HepG2 (cell line): Measurements from ENCODE around the gene ABCC1. TPM values are rescaled to one million over a fixed set of nuclear protein-coding genes. Genes with fewer than 3 reads are reported as not detected.

Source experiments
- ATF3 ChIP-seq: sonication (generic); formaldehyde crosslinking; IDR thresholded peaks from 2 replicates; pipeline ENCODE4 v1.4.0; 2020; ENCODE audit warnings: missing genetic modification reagents
- DNMT1 ChIP-seq: sonication (generic); formaldehyde crosslinking; IDR thresholded peaks from 2 replicates; pipeline ENCODE4 v1.5.1; 2020; ENCODE audit warnings: mild to moderate bottlenecking, missing genetic modification reagents
- FLYWCH1 ChIP-seq: sonication (generic); formaldehyde crosslinking; IDR thresholded peaks from 2 replicates; pipeline ENCODE4 v1.8.1; 2023; ENCODE audit warnings: mild to moderate bottlenecking, missing genetic modification reagents
- GFI1 ChIP-seq: sonication (generic); formaldehyde crosslinking; IDR thresholded peaks from 2 replicates; pipeline ENCODE4 v1.5.0; 2020; ENCODE audit warnings: missing genetic modification reagents, mild to moderate bottlenecking, borderline replicate concordance
- HNF4A ChIP-seq: sonication (generic); formaldehyde crosslinking; IDR thresholded peaks from 2 replicates; pipeline ENCODE4 v1.4.0; 2020; ENCODE audit warnings: missing genetic modification reagents
- KMT2B ChIP-seq: IDR thresholded peaks from 2 replicates; pipeline ENCODE4 v1.6.1; 2016; ENCODE audit warnings: missing genetic modification reagents, missing compliant biosample characterization
- MAZ ChIP-seq, 2 experiments: sonication (generic) in 1 of 2; formaldehyde crosslinking in 1 of 2; IDR thresholded peaks; 2 replicates each; pipeline versions ENCODE4 v1.5.0 to v1.6.1; 2012 to 2020; ENCODE audit warnings: low read depth in 2 of 2, mild to moderate bottlenecking in 2 of 2, borderline replicate concordance in 1 of 2, improper control_type of control experiment in 1 of 2, low read length in 1 of 2, missing genetic modification reagents in 1 of 2, moderate library complexity in 1 of 2
- PRMT3 ChIP-seq: sonication (generic); formaldehyde crosslinking; IDR thresholded peaks from 2 replicates; pipeline ENCODE4 v1.8.1; 2022; ENCODE audit warnings: low read depth, mild to moderate bottlenecking, moderate library complexity, missing genetic modification reagents, borderline replicate concordance
- SIN3A ChIP-seq: IDR thresholded peaks from 2 replicates; pipeline ENCODE4 v1.6.1; 2011; ENCODE audit warnings: low read depth, mild to moderate bottlenecking, control low read depth, low read length, borderline replicate concordance
- SNAPC2 ChIP-seq: sonication (generic); formaldehyde crosslinking; IDR thresholded peaks from 2 replicates; pipeline ENCODE4 v1.8.1; 2022; ENCODE audit warnings: mild to moderate bottlenecking, missing genetic modification reagents
- STAT6 ChIP-seq: sonication (generic); formaldehyde crosslinking; IDR thresholded peaks from 2 replicates; pipeline ENCODE4 v1.4.0; 2020; ENCODE audit warnings: missing genetic modification reagents, mild to moderate bottlenecking, borderline replicate concordance
- TBX3 ChIP-seq: fragments of 450-650 bp; IDR thresholded peaks from 2 replicates; pipeline ENCODE4 v1.6.1; 2017; ENCODE audit warnings: antibody characterized with exemption, mild to moderate bottlenecking, inconsistent platforms, borderline replicate concordance
- TEAD3 ChIP-seq: optimal IDR thresholded peaks from 2 replicates; pipeline ENCODE3; 2016; ENCODE audit warnings: borderline replicate concordance
- ZBTB43 ChIP-seq: sonication (generic); formaldehyde crosslinking; conservative IDR thresholded peaks from 2 replicates; pipeline ENCODE4 v1.4.0; 2020; ENCODE audit warnings: missing genetic modification reagents
- ZFP41 ChIP-seq: sonication (generic); formaldehyde crosslinking; IDR thresholded peaks from 2 replicates; pipeline ENCODE4 v1.4.0; 2020; ENCODE audit warnings: mild to moderate bottlenecking, missing genetic modification reagents, borderline replicate concordance
- ZNF124 ChIP-seq: sonication (generic); formaldehyde crosslinking; IDR thresholded peaks from 2 replicates; pipeline ENCODE4 v1.4.0; 2020; ENCODE audit warnings: missing genetic modification reagents
- ZNF160 ChIP-seq: sonication (generic); formaldehyde crosslinking; IDR thresholded peaks from 2 replicates; pipeline ENCODE4 v1.8.0; 2022; ENCODE audit warnings: mild to moderate bottlenecking, inconsistent platforms, missing genetic modification reagents
- ZNF367 ChIP-seq: sonication (generic); formaldehyde crosslinking; IDR thresholded peaks from 2 replicates; pipeline ENCODE4 v1.4.0; 2020; ENCODE audit warnings: missing genetic modification reagents, borderline replicate concordance
- ZNF746 ChIP-seq: sonication (generic); formaldehyde crosslinking; IDR thresholded peaks from 2 replicates; pipeline ENCODE4 v1.8.0; 2022; ENCODE audit warnings: mild to moderate bottlenecking, missing genetic modification reagents
- ZNF747 ChIP-seq: sonication (generic); formaldehyde crosslinking; IDR thresholded peaks from 2 replicates; pipeline ENCODE4 v1.8.1; 2023; ENCODE audit warnings: missing genetic modification reagents, mild to moderate bottlenecking, borderline replicate concordance
- ZNF800 ChIP-seq: sonication (generic); formaldehyde crosslinking; IDR thresholded peaks from 2 replicates; pipeline ENCODE4 v1.4.0; 2020; ENCODE audit warnings: missing genetic modification reagents
- polyA plus RNA-seq, 8 experiments: library from polyadenylated mRNA; depleted of rRNA in 3 of 8; stranded (reverse) in 7 of 8; unstranded in 1 of 8; fragments of >200 nt; fragmentation: Illumina TruSeq in 4 of 8; extraction: Trizol in 4 of 8; gene quantifications; 2 replicates each; pipeline versions ENCODE4 v1.2.1 to v1.2.3, GENCODE V29; 2011 to 2016; ENCODE audit warnings: low read depth in 4 of 8, missing spikeins in 1 of 8, mixed read lengths in 1 of 8; ENCODE audit not compliant: insufficient read depth in 1 of 8
- total RNA-seq, 5 experiments: library from RNA; depleted of rRNA; stranded (reverse); fragments of >200 nt; fragmentation: Illumina TruSeq; extraction: Trizol; gene quantifications; 2 replicates each; pipeline ENCODE4 v1.2.3, GENCODE V29; 2016; ENCODE audit warnings: low read depth in 1 of 5

Gene ABCC1
- total and polyA plus RNA-seq, 2 of the 13 experiments (the other 11 are each of a cell fraction or from before 2014, with no cell fraction given): 13.0 to 30.6 TPM

- TF ChIP-seq STAT6 (no peak), ZNF124 (CRISPR knock-in tag) (0 out of 2 replicates have a peak, but pooled peaks have one; percentile 46), HNF4A (CRISPR knock-in tag) (peak; percentile 78), ZNF746 (CRISPR knock-in tag) (peak; percentile 24; the same call in 1 of the 2 replicates), ZNF160 (peak; percentile 38; the same call in 1 of the 2 replicates), TEAD3 (CRISPR knock-in tag) (peak; percentile 98), KMT2B (CRISPR knock-in tag) (peak; percentile 43; the same call in 1 of the 2 replicates), FLYWCH1 (no peak), ZNF367 (no peak), SNAPC2 (CRISPR knock-in tag) (no peak), SIN3A (no peak), PRMT3 (CRISPR knock-in tag) (0 out of 2 replicates have a peak, but pooled peaks have one; percentile 65), TBX3 (no peak), GFI1 (peak; percentile 92), ZBTB43 (CRISPR knock-in tag) (peak; percentile 81), MAZ (IDR thresholded peaks at IDR 0.05; ENCODE audit: borderline replicate concordance, low read depth, low read length) (no peak), MAZ (CRISPR knock-in tag; IDR thresholded peaks at IDR 0.05; ENCODE audit: low read depth) (no peak), DNMT1 (no peak), ATF3 (CRISPR knock-in tag) (peak; percentile 99), ZFP41 (0 out of 2 replicates have a peak, but pooled peaks have one; percentile 46), ZNF747 (no peak), ZNF800 (CRISPR knock-in tag) (peak; percentile 65; the same call in 1 of the 2 replicates)
Observed at GRCh38 chr16:15996432-15997109, 47.2 kb downstream of the ABCC1 start (continued).
